K562 (cell line): ENCODE data around the gene DSTYK. TPM values are rescaled to one million over a fixed set of nuclear protein-coding genes. Genes with fewer than 3 reads are reported as not detected.

ENCODE experiments used
- ATF7 ChIP-seq: fragments of 450-650 bp; IDR thresholded peaks from 2 replicates; pipeline ENCODE4 v1.7.1; 2014; ENCODE audit warnings: mild to moderate bottlenecking, moderate library complexity
- BHLHE40 ChIP-seq: IDR thresholded peaks from 2 replicates; pipeline ENCODE4 v1.6.1; 2011; ENCODE audit warnings: low read length, improper control_type of control experiment
- CBX5 ChIP-seq: IDR thresholded peaks from 2 replicates; pipeline ENCODE4 v1.6.1; 2014; ENCODE audit warnings: low read depth, borderline replicate concordance
- CHD2 ChIP-seq: IDR thresholded peaks from 2 replicates; pipeline ENCODE4 v1.6.1; 2011; ENCODE audit warnings: low read depth, low read length
- ETS2 ChIP-seq: IDR thresholded peaks from 2 replicates; pipeline ENCODE4 v1.6.1; 2016; ENCODE audit warnings: borderline replicate concordance, missing genetic modification characterization, mild to moderate bottlenecking, moderate library complexity, missing compliant biosample characterization; ENCODE audit not compliant: poor library complexity, severe bottlenecking
- GABPA ChIP-seq: fragments of 200-800 bp; sonication (Bioruptor generic); conservative IDR thresholded peaks from 2 replicates; pipeline ENCODE4 v1.6.1; 2016; ENCODE audit warnings: low read depth, missing genetic modification characterization, missing compliant biosample characterization
- NRF1 ChIP-seq, 2 experiments: fragments of 450-650 bp; IDR thresholded peaks in 1 of 2; conservative IDR thresholded peaks in 1 of 2; 2 replicates each; pipeline ENCODE4 v1.6.1; 2014; ENCODE audit warnings: mild to moderate bottlenecking in 2 of 2
- PHF8 ChIP-seq: fragments of 200-600 bp; sonication (generic); IDR thresholded peaks from 2 replicates; pipeline ENCODE4 v1.6.1; 2012; ENCODE audit warnings: mixed run types, mild to moderate bottlenecking, inconsistent platforms, low read length, moderate library complexity, borderline replicate concordance
- POLR2G ChIP-seq: fragments of 200-400 bp; formaldehyde crosslinking; IDR thresholded peaks from 2 replicates; pipeline ENCODE4 v1.6.1; 2017; ENCODE audit warnings: low read depth, mild to moderate bottlenecking, antibody characterized with exemption, low read length, moderate library complexity
- RB1 ChIP-seq: fragments of 450-650 bp; IDR thresholded peaks from 2 replicates; pipeline ENCODE4 v1.6.1; 2017; ENCODE audit warnings: low read depth, mild to moderate bottlenecking
- SMAD4 ChIP-seq: fragments of 250-450 bp; sonication (Bioruptor Pico); conservative IDR thresholded peaks from 2 replicates; pipeline ENCODE4 v1.8.0; 2021; ENCODE audit warnings: inconsistent platforms, mild to moderate bottlenecking, moderate library complexity
- THRAP3 ChIP-seq: fragments of 450-650 bp; IDR thresholded peaks from 2 replicates; pipeline ENCODE4 v1.6.1; 2016; ENCODE audit warnings: mild to moderate bottlenecking, inconsistent platforms, borderline replicate concordance
- ZNF311 ChIP-seq: fragments of 250-450 bp; sonication (Bioruptor Pico); IDR thresholded peaks from 2 replicates; pipeline ENCODE4 v1.4.0; 2020; ENCODE audit warnings: mild to moderate bottlenecking, moderate library complexity
- ZNF551 ChIP-seq: fragments of 250-450 bp; sonication (Bioruptor Pico); IDR thresholded peaks from 2 replicates; pipeline ENCODE4 v1.5.0; 2021; ENCODE audit warnings: mild to moderate bottlenecking, moderate library complexity
- polyA plus RNA-seq, 8 experiments: library from polyadenylated mRNA; depleted of rRNA in 4 of 8; stranded (reverse) in 5 of 8; unstranded in 3 of 8; fragments of >200 nt; fragmentation: Nextera tagmentation in 2 of 8; fragmentation: Illumina TruSeq in 1 of 8; extraction: Ambion mirVana in 2 of 8; extraction: Trizol in 1 of 8; gene quantifications; 2 replicates each; pipeline versions ENCODE4 v1.2.1 to v1.2.3, GENCODE V29; 2011 to 2014; ENCODE audit warnings: inconsistent platforms in 1 of 8, missing spikeins in 1 of 8
- total RNA-seq, 7 experiments: library from RNA; depleted of rRNA in 6 of 7; stranded (reverse); fragments of >200 nt in 6 of 7; fragmentation: Illumina TruSeq in 2 of 7; extraction: Trizol in 2 of 7; gene quantifications; 2 replicates each; pipeline versions ENCODE4 v1.2.1 to v1.2.3, GENCODE V29; 2011 to 2021; ENCODE audit warnings: low replicate concordance in 1 of 7
- TF ChIP-seq, protein P1 (sequence below): sonication (generic); formaldehyde crosslinking; IDR thresholded peaks from 2 replicates; pipeline ENCODE4 v1.8.0; 2022; ENCODE audit warnings: mild to moderate bottlenecking, missing genetic modification reagents
- TF ChIP-seq, protein P2 (sequence below): fragments of 450-650 bp; IDR thresholded peaks from 2 replicates; pipeline ENCODE4 v1.6.1; 2016
- TF ChIP-seq, protein P3 (sequence below): fragments of 250-450 bp; sonication (Bioruptor Pico); IDR thresholded peaks from 2 replicates; pipeline ENCODE4 v1.4.0; 2020
- TF ChIP-seq, protein P4 (sequence below): sonication (generic); formaldehyde crosslinking; IDR thresholded peaks from 2 replicates; pipeline ENCODE4 v1.8.0; 2022; ENCODE audit warnings: missing genetic modification reagents, mild to moderate bottlenecking, moderate library complexity, borderline replicate concordance
- TF ChIP-seq, protein P5 (sequence below), 2 experiments: IDR thresholded peaks; 2 replicates each; pipeline ENCODE4 v1.6.1; 2011; ENCODE audit warnings: borderline replicate concordance in 1 of 2, control low read depth in 1 of 2, low read depth in 1 of 2, low read length in 1 of 2, mild to moderate bottlenecking in 1 of 2, mixed read lengths in 1 of 2, moderate library complexity in 1 of 2; ENCODE audit not compliant: insufficient read depth in 1 of 2, insufficient read length in 1 of 2, poor library complexity in 1 of 2, severe bottlenecking in 1 of 2; ENCODE audit errors: extremely low read depth in 1 of 2
- TF ChIP-seq, protein P6 (sequence below), 2 experiments: IDR thresholded peaks; 2 replicates each; pipeline ENCODE4 v1.6.1; 2012; ENCODE audit warnings: improper control_type of control experiment in 2 of 2, low read depth in 2 of 2, low read length in 2 of 2, borderline replicate concordance in 1 of 2

Gene DSTYK
- total and polyA plus RNA-seq, 9 of the 15 experiments (the other 6 are each of a cell fraction or from before 2014, with no cell fraction given), result 4.2 to 7.1 (median 6.2) TPM

DNA sequence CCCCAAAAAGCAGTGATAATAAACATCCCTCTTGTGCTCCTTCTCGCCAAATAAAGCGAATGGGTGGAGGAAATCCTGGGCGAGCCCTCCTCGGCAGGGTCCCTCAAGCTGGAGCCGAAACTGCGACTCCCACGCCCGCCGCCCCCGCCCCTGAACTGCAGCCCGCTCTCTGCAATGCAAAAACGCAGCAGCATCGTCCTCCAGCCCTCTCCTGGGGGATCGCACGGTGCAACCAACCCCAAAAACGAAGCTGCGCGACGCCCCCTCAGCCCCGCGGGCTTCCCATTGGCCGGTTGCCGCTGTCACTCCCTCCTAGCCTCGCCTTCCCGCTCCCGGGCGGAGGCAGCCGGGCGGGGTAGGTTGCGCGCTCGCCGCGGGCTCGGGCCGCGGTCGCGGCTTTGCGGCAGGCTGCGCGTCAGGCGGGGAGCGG, 16.1 kb upstream of the DSTYK start, which contains the start of gene TMCC2 (continued):
- peak; percentile 45 to 66; a peak in 3 of 4 replicates for TF ChIP-seq NRF1 (conservative IDR thresholded peaks at IDR 0.05 in 1 of 2, IDR thresholded peaks at IDR 0.05 in 1 of 2)
- TF ChIP-seq, protein P1, sequence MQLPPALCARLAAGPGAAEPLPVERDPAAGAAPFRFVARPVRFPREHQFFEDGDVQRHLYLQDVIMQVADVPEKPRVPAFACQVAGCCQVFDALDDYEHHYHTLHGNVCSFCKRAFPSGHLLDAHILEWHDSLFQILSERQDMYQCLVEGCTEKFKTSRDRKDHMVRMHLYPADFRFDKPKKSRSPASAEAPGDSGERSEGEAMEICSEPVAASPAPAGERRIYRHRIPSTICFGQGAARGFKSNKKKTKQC (CRISPR knock-in tag), result 0 out of 2 replicates have a peak, but pooled peaks have one; percentile 53
- peak; percentile 89; the same call in 1 of the 2 replicates for TF ChIP-seq RB1
- TF ChIP-seq GABPA (tag), result peak; percentile 33; the same call in 1 of the 2 replicates
- TF ChIP-seq CHD2, result peak; percentile 58
- TF ChIP-seq, protein P2, sequence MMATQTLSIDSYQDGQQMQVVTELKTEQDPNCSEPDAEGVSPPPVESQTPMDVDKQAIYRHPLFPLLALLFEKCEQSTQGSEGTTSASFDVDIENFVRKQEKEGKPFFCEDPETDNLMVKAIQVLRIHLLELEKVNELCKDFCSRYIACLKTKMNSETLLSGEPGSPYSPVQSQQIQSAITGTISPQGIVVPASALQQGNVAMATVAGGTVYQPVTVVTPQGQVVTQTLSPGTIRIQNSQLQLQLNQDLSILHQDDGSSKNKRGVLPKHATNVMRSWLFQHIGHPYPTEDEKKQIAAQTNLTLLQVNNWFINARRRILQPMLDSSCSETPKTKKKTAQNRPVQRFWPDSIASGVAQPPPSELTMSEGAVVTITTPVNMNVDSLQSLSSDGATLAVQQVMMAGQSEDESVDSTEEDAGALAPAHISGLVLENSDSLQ, result peak; percentile 99
- TF ChIP-seq, protein P3, sequence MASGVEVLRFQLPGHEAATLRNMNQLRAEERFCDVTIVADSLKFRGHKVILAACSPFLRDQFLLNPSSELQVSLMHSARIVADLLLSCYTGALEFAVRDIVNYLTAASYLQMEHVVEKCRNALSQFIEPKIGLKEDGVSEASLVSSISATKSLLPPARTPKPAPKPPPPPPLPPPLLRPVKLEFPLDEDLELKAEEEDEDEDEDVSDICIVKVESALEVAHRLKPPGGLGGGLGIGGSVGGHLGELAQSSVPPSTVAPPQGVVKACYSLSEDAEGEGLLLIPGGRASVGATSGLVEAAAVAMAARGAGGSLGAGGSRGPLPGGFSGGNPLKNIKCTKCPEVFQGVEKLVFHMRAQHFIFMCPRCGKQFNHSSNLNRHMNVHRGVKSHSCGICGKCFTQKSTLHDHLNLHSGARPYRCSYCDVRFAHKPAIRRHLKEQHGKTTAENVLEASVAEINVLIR (CRISPR knock-in tag), result no peak
- peak; percentile 34; the same call in 1 of the 2 replicates for TF ChIP-seq PHF8
- no peak for TF ChIP-seq SMAD4 (CRISPR knock-in tag)
- TF ChIP-seq CBX5, result no peak
- TF ChIP-seq ATF7, result peak; percentile 35; the same call in 1 of the 2 replicates
- TF ChIP-seq ETS2 (tag), result no peak
- TF ChIP-seq, protein P4, sequence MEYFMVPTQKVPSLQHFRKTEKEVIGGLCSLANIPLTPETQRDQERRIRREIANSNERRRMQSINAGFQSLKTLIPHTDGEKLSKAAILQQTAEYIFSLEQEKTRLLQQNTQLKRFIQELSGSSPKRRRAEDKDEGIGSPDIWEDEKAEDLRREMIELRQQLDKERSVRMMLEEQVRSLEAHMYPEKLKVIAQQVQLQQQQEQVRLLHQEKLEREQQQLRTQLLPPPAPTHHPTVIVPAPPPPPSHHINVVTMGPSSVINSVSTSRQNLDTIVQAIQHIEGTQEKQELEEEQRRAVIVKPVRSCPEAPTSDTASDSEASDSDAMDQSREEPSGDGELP, result peak; percentile 52; the same call in 1 of the 2 replicates
- TF ChIP-seq ZNF311 (CRISPR knock-in tag), result no peak
- no peak for TF ChIP-seq BHLHE40
- no peak for TF ChIP-seq THRAP3
- peak; percentile 59 for TF ChIP-seq POLR2G
- TF ChIP-seq ZNF551 (CRISPR knock-in tag), result no peak
- TF ChIP-seq, protein P5, sequence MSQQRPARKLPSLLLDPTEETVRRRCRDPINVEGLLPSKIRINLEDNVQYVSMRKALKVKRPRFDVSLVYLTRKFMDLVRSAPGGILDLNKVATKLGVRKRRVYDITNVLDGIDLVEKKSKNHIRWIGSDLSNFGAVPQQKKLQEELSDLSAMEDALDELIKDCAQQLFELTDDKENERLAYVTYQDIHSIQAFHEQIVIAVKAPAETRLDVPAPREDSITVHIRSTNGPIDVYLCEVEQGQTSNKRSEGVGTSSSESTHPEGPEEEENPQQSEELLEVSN (IDR thresholded peaks at IDR 0.05; ENCODE audit: borderline replicate concordance in 1 of 2, extremely low read depth in 1 of 2, insufficient read depth in 1 of 2, insufficient read length in 1 of 2, low read depth in 1 of 2, low read length in 1 of 2, poor library complexity in 1 of 2, severe bottlenecking in 1 of 2), result peak in 1 of 2 experiments; percentile 71
- TF ChIP-seq, protein P6, sequence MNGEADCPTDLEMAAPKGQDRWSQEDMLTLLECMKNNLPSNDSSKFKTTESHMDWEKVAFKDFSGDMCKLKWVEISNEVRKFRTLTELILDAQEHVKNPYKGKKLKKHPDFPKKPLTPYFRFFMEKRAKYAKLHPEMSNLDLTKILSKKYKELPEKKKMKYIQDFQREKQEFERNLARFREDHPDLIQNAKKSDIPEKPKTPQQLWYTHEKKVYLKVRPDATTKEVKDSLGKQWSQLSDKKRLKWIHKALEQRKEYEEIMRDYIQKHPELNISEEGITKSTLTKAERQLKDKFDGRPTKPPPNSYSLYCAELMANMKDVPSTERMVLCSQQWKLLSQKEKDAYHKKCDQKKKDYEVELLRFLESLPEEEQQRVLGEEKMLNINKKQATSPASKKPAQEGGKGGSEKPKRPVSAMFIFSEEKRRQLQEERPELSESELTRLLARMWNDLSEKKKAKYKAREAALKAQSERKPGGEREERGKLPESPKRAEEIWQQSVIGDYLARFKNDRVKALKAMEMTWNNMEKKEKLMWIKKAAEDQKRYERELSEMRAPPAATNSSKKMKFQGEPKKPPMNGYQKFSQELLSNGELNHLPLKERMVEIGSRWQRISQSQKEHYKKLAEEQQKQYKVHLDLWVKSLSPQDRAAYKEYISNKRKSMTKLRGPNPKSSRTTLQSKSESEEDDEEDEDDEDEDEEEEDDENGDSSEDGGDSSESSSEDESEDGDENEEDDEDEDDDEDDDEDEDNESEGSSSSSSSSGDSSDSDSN (IDR thresholded peaks at IDR 0.05; ENCODE audit: borderline replicate concordance in 1 of 2, low read depth in 2 of 2, low read length in 2 of 2), result 0 out of 4 replicates have a peak, but pooled peaks of 1 of the 2 experiments have one; percentile 28
